Measurements from ENCODE around the gene MAFG. TPM values are rescaled to one million over a fixed set of nuclear protein-coding genes. Genes with fewer than 3 reads are reported as not detected.

Gene MAFG
- total and polyA plus RNA-seq, 2 of the 13 experiments (the other 11 are each of a cell fraction or from before 2014, with no cell fraction given): 14.5 to 20.0 TPM

DNA sequence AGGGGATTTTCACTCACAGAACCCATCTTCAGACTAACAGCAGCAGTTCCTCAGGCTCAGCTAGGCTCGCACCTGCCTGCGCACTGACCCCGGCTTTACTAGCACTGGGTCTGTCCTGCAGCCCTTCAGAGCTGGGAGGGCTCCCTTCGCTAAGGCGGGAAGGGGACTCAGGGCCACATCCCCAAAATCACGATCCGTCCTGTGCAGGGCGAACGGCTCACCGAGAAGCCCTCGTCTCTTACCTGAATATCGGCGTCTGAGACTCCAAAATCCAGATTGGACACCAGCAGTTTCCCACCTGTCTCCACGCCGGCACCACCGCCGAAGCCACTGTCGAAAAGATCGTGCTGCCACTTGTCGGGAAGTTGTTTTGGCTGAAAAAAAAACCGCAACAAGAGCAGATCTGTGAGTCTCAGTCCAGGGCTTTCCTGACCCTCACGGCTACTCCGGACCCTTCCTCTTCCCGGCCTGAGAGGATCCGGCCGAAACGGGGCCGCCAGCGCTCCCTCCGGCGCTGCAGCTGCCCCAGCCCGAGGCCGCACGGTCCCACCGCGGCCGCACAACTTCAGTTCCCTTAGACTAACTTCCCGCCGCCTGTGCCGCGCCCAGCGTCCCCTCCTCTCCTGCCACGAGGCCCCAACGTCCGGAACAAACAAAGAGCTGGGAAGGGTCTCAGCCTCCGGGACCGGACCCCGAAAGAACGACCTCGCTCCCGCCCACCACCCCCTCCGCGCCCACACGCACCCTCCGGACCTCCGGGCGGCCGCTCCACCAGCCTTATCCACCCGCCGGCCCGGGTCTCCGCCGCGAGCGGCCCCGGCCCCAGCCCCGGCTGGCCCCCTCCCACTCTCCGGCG lies 36.9 kb downstream of the MAFG start (continued):
- TF ChIP-seq, protein P1, sequence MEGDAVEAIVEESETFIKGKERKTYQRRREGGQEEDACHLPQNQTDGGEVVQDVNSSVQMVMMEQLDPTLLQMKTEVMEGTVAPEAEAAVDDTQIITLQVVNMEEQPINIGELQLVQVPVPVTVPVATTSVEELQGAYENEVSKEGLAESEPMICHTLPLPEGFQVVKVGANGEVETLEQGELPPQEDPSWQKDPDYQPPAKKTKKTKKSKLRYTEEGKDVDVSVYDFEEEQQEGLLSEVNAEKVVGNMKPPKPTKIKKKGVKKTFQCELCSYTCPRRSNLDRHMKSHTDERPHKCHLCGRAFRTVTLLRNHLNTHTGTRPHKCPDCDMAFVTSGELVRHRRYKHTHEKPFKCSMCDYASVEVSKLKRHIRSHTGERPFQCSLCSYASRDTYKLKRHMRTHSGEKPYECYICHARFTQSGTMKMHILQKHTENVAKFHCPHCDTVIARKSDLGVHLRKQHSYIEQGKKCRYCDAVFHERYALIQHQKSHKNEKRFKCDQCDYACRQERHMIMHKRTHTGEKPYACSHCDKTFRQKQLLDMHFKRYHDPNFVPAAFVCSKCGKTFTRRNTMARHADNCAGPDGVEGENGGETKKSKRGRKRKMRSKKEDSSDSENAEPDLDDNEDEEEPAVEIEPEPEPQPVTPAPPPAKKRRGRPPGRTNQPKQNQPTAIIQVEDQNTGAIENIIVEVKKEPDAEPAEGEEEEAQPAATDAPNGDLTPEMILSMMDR (CRISPR knock-in tag; IDR thresholded peaks at IDR 0.05): no peak
- TF ChIP-seq TP53 (CRISPR knock-in tag; conservative IDR thresholded peaks at IDR 0.05): no peak
- TF ChIP-seq FOXP1 (IDR thresholded peaks at IDR 0.05): no peak
- TF ChIP-seq FOXP1 (CRISPR knock-in tag; IDR thresholded peaks at IDR 0.05): no peak
- TF ChIP-seq ZNF615 (CRISPR knock-in tag; IDR thresholded peaks at IDR 0.05; ENCODE audit: borderline replicate concordance): no peak
- no peak for TF ChIP-seq ESRRA (CRISPR knock-in tag; IDR thresholded peaks at IDR 0.05; ENCODE audit: low read depth)
- no peak for TF ChIP-seq ZNF570 (CRISPR knock-in tag; IDR thresholded peaks at IDR 0.05; ENCODE audit: borderline replicate concordance)
- no peak for TF ChIP-seq SP5 (CRISPR knock-in tag; IDR thresholded peaks at IDR 0.05; ENCODE audit: borderline replicate concordance, low read depth)
- no peak for TF ChIP-seq ZBTB8A (CRISPR knock-in tag; IDR thresholded peaks at IDR 0.05; ENCODE audit: borderline replicate concordance, low read depth)
- TF ChIP-seq, protein P2, sequence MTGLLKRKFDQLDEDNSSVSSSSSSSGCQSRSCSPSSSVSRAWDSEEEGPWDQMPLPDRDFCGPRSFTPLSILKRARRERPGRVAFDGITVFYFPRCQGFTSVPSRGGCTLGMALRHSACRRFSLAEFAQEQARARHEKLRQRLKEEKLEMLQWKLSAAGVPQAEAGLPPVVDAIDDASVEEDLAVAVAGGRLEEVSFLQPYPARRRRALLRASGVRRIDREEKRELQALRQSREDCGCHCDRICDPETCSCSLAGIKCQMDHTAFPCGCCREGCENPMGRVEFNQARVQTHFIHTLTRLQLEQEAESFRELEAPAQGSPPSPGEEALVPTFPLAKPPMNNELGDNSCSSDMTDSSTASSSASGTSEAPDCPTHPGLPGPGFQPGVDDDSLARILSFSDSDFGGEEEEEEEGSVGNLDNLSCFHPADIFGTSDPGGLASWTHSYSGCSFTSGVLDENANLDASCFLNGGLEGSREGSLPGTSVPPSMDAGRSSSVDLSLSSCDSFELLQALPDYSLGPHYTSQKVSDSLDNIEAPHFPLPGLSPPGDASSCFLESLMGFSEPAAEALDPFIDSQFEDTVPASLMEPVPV (CRISPR knock-in tag; IDR thresholded peaks at IDR 0.05): no peak
- TF ChIP-seq, protein P3, sequence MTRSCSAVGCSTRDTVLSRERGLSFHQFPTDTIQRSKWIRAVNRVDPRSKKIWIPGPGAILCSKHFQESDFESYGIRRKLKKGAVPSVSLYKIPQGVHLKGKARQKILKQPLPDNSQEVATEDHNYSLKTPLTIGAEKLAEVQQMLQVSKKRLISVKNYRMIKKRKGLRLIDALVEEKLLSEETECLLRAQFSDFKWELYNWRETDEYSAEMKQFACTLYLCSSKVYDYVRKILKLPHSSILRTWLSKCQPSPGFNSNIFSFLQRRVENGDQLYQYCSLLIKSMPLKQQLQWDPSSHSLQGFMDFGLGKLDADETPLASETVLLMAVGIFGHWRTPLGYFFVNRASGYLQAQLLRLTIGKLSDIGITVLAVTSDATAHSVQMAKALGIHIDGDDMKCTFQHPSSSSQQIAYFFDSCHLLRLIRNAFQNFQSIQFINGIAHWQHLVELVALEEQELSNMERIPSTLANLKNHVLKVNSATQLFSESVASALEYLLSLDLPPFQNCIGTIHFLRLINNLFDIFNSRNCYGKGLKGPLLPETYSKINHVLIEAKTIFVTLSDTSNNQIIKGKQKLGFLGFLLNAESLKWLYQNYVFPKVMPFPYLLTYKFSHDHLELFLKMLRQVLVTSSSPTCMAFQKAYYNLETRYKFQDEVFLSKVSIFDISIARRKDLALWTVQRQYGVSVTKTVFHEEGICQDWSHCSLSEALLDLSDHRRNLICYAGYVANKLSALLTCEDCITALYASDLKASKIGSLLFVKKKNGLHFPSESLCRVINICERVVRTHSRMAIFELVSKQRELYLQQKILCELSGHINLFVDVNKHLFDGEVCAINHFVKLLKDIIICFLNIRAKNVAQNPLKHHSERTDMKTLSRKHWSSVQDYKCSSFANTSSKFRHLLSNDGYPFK (CRISPR knock-in tag; IDR thresholded peaks at IDR 0.05; ENCODE audit: borderline replicate concordance): no peak
- TF ChIP-seq, protein P4, sequence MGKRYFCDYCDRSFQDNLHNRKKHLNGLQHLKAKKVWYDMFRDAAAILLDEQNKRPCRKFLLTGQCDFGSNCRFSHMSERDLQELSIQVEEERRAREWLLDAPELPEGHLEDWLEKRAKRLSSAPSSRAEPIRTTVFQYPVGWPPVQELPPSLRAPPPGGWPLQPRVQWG (CRISPR knock-in tag; IDR thresholded peaks at IDR 0.05; ENCODE audit: borderline replicate concordance, low read depth): no peak
- TF ChIP-seq ZNF776 (CRISPR knock-in tag; IDR thresholded peaks at IDR 0.05): no peak
- TF ChIP-seq ZSCAN21 (CRISPR knock-in tag; IDR thresholded peaks at IDR 0.05; ENCODE audit: borderline replicate concordance): no peak
- TF ChIP-seq, protein P5, sequence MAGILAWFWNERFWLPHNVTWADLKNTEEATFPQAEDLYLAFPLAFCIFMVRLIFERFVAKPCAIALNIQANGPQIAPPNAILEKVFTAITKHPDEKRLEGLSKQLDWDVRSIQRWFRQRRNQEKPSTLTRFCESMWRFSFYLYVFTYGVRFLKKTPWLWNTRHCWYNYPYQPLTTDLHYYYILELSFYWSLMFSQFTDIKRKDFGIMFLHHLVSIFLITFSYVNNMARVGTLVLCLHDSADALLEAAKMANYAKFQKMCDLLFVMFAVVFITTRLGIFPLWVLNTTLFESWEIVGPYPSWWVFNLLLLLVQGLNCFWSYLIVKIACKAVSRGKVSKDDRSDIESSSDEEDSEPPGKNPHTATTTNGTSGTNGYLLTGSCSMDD (CRISPR knock-in tag; IDR thresholded peaks at IDR 0.05): no peak
- TF ChIP-seq MEIS1 (CRISPR knock-in tag; IDR thresholded peaks at IDR 0.05; ENCODE audit: borderline replicate concordance): peak; percentile 68; the same call in 1 of the 2 replicates
- TF ChIP-seq, protein P6, sequence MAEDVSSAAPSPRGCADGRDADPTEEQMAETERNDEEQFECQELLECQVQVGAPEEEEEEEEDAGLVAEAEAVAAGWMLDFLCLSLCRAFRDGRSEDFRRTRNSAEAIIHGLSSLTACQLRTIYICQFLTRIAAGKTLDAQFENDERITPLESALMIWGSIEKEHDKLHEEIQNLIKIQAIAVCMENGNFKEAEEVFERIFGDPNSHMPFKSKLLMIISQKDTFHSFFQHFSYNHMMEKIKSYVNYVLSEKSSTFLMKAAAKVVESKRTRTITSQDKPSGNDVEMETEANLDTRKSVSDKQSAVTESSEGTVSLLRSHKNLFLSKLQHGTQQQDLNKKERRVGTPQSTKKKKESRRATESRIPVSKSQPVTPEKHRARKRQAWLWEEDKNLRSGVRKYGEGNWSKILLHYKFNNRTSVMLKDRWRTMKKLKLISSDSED (CRISPR knock-in tag; IDR thresholded peaks at IDR 0.05): no peak
- TF ChIP-seq NKX3-1 (CRISPR knock-in tag; IDR thresholded peaks at IDR 0.05): peak; percentile 26; the same call in 1 of the 2 replicates
- no peak for TF ChIP-seq SSRP1 (CRISPR knock-in tag; IDR thresholded peaks at IDR 0.05)
- TF ChIP-seq, protein P7, sequence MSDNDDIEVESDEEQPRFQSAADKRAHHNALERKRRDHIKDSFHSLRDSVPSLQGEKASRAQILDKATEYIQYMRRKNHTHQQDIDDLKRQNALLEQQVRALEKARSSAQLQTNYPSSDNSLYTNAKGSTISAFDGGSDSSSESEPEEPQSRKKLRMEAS (IDR thresholded peaks at IDR 0.05): no peak

All from HepG2 (cell line).